ENCODE results near the gene HCN3.

HCN3 gene

GRCh38 chr1:155254714-155255242 is 22.5 kb upstream of the HCN3 start:
- DNase-seq, result no peak

- DNase-seq, result peak; percentile 84
These were observed 21.8 kb upstream of the HCN3 start, which contains the start of gene ENTREP3 for GRCh38 chr1:155255243-155256007. ENTREP3 (minus strand) TSS chr1:155255483; CDS start chr1:155254877, 606 bp downstream.

- DNase-seq, result no peak
These were observed 21.0 kb upstream of the HCN3 start for GRCh38 chr1:155256058-155256852.

DNA sequence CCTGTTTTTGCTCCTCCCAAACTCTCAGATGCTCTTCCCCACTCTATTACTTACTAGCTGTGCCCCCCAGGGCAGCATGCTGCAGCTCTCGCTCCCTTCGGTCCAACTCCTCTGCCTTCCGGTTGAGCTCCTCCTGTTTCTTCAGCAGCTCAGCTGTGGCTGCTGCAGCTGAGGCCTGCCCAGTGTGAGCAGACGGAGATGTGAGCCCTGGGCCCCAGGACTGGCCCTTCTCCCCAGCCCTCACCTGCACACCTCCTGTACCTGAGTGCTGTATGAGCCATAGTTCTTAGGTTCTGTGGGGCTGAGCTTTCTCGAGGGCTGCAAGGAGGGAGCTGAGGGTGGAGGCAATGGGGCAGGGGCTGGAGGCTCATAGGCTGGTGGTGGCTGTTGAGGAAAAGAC is 17.0 kb upstream of the HCN3 start:
- DNase-seq, result no peak

DNA sequence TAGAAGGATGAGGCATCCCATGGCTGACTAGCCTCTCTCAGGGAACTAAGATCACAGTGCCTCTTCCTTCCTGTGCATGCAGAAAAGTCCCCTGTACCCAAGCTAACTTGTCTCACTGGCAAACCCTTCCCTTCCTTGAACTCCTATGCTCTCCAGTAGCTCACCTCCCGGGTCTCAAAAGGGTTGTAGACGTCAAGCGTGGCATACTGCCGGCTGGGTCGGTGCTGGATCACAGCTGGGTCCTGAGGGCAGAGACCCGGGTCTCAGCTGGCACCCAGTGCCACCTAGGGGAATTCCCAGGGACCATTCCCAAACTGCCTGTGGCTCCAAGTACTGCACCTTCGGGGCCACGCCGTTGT is 15.8 kb upstream of the HCN3 start:
- DNase-seq, result no peak

GRCh38 chr1:155261852-155262673 is 15.2 kb upstream of the HCN3 start, which contains the start of gene SCAMP3:
SCAMP3 (minus strand) TSS chr1:155262360; CDS start chr1:155262151, 209 bp downstream.
- peak; percentile 99 for DNase-seq

GRCh38 chr1:155263067-155263466 is 14.2 kb upstream of the HCN3 start:
- no peak for DNase-seq

DNA sequence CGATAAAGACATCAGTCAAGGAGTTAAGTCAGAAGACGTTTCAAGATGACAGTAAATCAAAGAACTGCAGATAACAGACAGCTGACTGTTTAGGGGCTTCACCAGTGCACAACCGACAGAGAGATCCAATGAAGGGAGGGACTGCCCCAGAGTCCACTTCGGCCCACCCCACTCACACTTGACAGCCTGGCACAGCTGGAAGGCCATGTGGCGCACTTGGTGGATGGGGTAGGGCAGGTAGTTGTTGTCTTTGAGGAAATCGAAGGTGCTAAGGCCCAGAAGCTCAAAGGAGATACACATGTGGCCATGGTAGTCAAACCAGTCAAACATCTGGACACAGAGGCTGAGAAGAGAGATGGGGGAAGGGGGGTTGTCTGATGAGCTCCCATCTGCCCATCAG is 10.7 kb upstream of the HCN3 start:
- no peak for DNase-seq

GRCh38 chr1:155267373-155267772 is 9.9 kb upstream of the HCN3 start:
- no peak for DNase-seq

- DNase-seq, result no peak
These were observed 8.6 kb upstream of the HCN3 start for GRCh38 chr1:155268630-155269029.

DNA sequence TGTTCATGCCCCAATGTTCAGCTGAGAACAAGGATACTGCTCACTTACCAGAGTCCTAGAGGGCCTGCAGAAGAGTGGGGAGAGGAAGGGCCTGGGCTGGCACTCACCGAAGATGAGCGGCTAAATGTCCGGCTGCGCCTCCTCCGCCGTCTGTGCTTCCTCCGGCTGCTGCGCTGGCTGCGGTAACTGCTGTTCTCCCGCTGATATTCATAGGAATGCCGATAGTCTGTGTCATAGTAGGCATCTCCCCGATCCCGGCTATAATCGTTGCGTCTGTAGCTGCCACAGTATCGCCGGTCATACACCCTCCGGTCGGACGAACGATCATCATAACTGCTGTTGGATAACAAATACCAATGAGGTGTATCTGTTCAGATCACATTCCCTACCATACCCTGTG is 7.9 kb upstream of the HCN3 start:
- no peak for DNase-seq

DNA sequence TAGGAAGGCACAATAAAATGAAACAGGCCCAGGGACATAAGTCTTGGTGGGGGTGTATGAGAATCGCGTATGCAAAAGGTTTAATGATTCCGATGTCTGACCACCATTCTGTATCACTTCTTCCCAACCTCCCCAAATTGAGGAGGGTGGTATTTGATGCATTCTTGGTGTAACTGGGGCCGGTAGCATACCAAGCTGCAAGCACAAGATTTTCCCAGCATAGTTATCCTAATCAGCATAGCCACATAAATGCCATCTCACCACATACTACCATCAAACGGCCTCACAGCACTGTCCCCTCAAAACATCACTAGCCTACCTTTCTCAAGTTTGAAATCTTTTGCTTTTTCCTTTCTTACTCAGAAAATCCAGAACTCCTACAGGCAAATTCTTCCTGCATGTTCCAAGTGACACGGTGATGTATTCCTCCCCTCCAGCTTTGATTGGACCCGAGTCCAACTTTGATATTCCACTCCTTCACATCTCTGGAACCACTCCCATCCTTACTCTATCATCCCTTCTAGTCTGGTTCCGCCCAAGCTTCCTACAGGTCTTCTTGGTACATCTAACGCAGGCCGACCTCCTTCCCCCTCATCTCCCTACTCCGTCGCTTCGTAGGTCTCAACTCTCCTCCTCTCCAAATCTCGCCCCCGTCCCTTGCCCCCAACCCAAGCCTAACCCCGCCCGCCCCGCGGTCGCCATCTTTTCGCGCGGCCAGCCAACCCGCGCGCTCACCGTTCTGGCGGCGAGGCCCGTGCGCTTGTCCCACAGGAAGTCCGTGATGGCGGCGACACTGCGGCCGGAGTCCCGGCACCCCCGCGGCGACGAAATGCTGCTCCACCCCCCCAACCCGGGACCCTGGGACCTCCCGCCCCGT is 4.6 kb upstream of the HCN3 start:
- DNase-seq, result peak; percentile 66

DNA sequence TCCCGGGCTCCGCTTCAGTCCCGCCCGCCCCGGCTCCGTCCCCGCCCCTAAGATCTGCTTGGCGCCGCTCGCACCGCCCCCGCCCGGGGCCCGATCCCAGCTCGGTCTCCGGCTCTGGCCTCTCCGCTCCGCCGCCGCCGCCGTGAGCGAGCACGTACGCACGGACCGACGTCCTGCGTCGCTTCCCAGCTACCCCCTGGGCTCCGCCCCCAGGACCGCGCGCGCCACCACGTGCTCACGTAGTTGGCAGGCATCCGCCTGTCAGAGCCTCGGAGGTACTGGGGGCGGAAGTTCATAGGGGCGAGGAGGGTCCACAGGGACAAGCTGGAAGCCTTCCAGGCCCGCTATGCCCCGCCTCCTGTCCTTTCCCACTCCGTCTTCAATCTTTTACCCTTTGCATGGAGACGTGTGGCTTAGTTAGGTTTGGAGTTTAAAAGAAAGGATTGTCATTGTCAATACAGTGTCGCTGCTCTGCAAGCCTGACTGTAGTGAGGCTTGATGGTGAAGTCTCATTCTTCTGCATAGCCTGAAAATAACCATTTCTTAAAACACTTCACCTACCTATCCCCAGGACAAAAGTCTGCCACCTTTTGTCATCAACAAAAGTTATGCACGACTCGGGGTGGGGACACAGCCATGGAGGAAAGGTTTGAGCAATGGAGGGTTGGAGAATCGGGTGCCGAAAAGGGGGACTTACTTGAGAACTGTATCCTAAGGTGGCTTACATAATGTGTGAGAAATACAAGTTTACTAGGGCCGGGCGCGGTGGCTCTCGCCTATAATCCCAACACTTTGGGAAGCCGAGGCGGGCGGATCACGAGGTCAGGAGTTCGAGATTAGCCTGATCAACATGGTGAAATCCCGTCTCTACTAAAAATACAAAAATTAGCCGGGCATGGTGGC is 3.7 kb upstream of the HCN3 start, which contains the start of gene CLK2:
TSS of gene CLK2 (minus strand) at position 162 of the 903 bp plus-strand sequence. CDS start 2,527 bp downstream, outside the sequence.
- DNase-seq, result peak; percentile 95

- peak; percentile 36 for DNase-seq
These were observed 832 bp downstream of the HCN3 start for GRCh38 chr1:155277902-155278688.

- no peak for DNase-seq
These were observed 1.5 kb downstream of the HCN3 start for GRCh38 chr1:155278689-155279160.

DNA sequence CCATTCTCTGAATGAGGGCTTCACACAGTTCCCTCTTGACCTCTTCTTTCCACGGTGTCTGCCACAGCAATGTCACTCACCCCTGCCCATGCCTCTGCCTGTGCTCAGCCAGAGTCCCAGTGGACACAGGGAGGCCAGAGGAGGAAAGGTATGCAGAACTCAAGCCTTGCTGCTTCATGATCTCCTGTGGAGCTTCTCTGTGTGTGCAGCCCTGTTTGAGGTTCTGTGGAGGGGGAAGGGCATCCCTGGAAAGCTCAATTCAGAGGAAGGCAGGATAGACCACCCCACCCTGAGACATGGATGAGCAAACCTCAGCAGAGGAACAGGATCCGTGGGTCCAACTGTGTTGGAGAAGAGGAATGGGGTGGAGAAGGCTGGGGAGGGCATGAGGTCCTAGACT is 2.0 kb downstream of the HCN3 start:
- DNase-seq, result no peak

GRCh38 chr1:155282488-155283091 is 5.3 kb downstream of the HCN3 start:
- DNase-seq, result no peak

GRCh38 chr1:155284476-155284875 is 7.2 kb downstream of the HCN3 start:
- DNase-seq, result no peak

GRCh38 chr1:155285063-155285462 is 7.8 kb downstream of the HCN3 start:
- no peak for DNase-seq
